ENCODE measurements around the gene MSI2.

The MSI2 gene

DNA sequence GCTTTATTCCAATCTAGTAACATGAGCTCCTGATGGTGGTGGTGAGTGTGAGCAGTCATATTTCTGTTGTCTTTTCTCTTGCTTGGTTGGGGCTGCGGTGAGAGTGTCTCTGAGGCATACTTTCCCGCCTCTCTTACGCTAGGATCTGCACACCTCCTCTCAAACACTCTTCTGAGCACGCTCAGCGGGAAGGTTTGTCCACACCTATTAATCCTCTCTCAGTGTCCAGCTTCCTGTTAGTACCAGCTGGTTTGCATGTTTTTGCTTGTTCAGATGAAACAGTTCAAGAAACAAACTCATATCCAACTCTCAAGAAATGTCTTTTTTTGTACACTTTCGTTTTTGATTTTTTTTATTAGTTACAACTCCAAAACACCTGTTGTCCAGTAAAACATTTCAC, 399.2 kb downstream of the MSI2 start:
- DNase-seq = no peak

DNA sequence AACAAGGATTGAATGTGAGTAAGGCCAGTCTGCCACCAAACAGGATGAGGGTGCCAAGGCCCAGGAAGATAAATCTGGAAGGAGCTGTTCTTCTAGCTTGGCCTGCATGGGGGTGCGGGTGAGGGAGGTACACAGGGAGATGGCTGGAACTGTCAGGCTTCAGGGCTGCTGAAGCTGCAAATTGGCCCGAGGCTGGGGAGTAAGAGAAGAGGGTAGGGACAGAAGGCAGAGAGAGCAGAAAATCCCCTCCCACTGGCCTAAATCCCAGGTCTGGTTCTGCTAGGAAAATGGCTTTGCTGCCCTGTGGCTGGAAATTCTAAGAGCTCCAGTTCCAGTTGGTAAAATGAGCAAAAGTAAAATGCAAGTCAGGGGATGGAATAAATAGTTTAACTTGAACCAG, 400.9 kb downstream of the MSI2 start:
- no peak for DNase-seq

DNA sequence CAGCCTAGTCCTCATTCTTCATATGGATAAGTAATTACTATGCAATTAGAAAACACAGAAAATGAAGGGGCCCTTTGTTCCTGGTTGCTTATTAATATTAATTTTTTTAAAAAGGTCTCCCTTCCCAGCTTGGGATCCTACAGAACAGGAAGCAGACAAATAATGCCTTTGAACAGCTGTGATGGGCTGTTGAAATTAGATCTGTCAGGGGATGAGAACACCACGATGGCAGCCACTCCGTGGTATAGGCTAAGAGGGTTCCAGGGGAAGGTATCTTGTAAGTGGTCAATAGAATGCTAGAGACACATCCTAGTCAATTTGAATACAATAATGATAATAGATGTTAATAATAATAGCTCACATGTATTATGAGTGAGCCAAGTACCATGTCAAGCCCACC, 405.7 kb downstream of the MSI2 start:
- DNase-seq = peak; percentile 81

DNA sequence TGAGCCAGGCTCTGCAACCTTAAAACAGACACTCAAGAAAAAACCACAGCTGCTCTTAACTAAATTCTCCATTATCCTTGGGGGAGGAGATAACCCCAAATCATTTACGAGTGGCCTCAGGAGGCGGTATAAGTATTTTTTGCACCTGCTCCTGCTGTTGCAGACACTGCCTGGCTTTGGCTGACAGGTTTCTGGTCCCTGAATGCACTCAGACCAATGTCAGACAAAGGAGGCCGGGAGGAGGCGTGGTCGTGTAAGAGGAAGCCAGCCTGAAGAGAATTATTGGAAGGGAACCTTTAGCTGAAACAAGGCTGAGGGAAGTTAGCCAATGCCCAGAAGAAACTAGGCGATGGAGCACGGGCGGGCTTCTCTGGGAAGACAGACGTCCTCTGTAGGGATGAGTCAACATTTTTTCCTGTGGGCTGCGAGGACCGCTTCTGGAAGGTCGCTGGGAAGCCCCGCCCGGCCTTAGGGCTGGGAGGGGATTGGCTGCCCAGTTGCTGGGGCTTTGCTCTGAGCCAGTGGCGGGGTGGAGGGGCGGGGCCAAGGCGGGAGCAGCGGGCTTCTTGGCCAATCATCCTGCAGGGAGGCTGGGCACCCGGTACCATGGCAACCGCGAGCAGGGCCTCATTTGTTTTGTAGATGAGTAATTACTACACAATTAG, 406.5 kb downstream of the MSI2 start:
- DNase-seq = peak; percentile 99

DNA sequence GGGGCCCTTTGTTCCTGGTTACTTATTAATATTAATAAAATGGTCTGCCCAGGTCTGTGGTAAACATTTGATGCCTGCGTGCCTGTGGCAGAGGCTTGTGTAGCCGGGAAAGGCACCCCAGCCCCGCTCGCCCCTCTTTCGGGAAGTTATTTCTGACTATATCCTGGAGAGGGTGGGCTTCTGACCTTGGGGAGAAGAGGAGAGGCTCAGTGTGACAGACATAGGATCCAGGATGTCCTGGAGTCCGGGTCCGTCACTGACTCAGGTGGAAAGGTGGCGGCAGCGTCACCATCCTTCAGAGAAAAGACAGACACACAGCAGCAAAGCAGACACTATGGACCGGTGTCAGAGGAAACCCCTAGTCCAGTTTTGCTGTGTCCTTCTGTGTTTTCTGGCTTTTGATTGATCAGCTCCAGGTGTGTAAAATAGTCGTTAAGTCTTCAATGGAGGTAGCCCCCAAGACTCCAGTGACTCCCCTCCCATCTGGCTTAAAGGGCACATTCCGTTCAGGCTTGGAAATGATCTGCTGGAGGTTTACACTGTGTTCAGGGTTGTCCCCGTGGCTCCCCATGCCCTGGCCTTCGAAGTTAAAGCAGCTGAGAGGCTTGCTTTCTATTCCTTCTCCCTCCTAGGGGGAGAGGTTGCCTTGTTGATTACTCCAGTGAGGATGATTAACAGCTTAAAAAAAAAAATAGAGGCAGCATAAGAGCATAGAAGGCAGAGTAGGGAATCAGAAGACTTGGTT, 407.2 kb downstream of the MSI2 start:
- no peak for DNase-seq

DNA sequence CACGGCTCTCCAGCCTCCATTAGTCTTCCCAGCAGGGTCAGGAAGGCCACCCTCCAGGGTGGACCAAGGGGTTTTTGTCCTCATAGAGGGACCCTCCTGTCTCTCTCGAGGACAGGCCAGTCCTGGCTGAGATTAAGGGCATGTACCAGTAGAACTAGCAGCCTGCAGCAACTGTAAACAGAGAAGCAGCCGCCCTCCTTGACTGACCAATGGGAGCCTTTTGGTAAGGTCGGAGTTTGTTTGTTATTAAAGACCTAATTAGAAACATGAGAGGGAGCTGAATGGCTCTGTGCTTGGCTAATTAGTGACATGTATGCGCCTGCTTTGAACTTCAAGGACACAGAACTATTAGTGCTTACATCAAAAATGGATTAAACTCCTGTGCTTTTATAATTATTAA, 408.8 kb downstream of the MSI2 start:
- DNase-seq = peak; percentile 38

DNA sequence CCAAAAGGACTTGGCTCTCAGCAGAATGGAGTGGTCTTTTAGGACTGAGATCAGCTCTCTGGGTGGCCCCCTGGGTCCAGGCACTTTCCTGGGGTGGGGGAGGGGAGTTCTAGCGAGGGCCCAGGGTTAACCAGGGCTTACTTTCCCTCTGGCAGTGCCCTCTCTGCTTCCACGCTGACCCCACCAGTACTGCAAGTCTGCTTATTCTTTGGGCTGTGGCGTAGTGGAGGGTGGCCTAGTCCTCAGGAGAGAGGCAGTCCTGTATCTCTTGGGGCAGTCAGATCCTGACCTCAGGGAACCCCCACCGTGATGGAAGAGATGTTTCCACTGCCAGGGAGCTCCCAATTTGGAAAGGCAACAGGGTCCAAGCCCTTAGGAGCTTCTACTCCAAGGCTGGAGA, 409.4 kb downstream of the MSI2 start:
- DNase-seq = no peak

DNA sequence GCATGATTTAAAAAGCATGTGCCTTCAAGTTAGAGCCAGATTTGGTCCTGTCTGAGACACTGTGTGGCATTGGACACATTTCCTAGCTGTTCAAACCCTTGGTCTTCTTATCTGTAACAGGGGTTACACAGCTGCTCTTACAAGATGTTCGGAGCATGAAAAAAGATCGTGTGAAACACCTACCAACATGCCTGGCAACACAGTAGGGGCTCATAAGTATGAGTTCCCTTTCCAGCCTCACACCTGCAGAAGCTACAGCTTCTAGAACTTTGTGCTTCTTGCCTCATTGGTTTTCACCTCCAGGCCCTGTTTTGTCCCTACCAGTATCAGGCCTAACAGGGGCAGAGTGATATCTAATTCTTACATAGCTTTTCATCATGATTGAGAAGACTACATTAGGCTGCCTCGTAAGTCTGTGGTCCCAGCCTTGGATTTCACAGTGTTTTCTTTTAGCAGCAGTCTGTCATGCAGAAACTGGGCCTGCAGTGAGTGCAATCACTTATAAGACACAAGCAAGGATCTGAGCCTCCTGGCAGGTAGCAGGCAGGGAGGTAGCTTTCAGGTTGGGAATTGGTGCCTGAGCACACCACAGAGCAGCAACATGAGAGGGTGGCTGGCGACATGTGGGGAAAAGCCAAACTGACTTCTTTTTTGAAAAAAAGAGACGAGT, 410.0 kb downstream of the MSI2 start:
- DNase-seq = no peak

DNA sequence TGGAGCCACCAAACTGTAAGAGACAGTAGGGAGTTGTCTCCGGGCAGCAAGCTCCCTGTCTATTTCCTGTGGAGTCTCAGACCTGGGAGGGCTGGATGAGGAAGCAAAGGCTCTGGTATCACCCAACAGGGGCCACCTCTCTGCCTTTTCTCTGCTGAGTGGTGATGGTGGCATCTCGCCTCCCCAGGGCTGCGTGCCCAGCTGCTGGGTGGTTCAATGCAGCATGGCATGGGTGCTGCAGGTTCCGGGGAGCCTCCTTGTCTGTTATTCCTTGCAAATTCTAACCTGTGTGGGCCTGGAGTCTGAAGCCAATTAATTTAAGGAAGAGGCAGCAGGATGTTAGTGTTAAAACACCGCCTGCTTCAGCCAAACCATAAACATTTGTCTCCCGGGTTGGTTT, 410.6 kb downstream of the MSI2 start:
- no peak for DNase-seq

DNA sequence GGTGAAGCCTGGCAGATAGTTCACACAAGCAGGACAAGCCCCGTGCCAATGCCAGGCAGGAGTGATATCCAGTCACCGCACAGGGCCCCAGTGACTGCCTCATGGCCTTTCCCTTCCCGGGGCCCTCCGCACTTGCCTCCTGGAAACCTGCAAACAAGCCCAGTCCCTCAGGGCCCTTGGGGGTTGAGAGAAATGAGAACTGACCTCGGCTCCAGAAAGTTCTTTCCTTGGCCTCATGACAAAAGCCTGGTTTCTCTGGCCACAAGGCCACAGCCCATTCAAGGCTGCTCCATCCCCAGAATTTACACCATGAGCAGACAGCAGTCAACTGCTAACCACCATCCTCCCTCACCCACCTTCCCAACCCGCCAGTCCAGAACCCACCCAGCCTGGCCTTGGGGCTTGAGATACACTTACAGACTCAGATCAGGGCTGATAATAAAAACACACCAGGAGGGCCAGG, 411.2 kb downstream of the MSI2 start:
- no peak for DNase-seq

DNA sequence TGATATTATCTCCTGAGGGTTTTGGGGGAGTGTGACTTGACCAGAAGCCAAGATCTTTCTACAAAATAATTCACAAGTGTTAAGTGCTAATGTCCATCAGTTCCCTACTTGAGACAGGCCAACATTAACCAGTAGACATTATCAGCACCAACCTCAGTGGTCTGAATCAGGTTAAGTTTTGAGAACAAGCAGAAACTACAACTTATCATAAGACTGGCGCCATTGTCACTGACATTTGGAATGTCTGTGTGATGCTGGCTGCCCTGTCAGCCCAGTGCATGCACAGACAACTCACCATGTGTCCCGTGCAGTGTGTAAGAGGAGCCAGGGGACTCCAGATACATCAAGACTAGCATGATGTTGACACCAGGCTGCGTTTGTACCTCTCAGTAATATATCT, 412.0 kb downstream of the MSI2 start:
- DNase-seq = no peak

DNA sequence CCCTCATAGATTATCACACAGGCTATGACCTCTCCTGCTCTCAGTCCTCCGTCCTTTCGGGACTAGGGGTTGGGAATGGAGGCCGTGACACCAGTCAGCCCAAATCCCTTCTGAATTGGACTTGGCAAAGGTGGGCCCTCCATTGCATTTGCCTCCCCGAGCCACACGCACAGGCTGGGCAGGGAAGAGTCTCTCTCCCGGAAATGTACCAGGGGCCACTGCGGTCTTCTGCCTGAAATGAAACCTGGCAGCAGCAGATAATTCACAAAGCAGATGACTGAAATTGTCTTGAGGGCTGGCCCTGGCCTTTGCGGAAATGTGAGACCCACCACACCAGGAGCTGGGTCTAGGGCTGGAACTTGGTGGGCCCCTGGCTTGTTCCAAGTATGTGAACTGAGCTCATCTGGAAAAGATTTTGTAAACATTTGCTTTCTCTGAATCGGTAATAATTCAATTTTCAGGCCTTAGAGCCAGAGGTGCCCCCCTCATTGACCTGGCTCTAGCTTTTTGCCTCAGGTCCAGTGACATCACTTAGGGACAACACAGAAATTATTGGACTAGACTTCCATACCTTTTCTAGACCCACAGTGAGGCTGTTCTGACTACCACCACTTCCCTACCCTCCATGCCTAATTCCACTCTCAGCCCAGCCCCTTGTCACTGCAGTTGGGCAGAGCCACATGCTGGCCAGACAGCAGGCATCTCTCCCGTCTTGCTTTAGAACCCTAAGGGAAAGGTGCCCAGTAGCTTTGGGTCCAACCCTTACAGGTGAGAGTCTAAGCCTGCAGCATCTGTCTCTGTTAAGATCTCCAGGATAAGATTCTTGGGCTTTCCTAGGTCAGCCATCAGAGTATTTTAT, 413.6 kb downstream of the MSI2 start:
- DNase-seq = no peak

DNA sequence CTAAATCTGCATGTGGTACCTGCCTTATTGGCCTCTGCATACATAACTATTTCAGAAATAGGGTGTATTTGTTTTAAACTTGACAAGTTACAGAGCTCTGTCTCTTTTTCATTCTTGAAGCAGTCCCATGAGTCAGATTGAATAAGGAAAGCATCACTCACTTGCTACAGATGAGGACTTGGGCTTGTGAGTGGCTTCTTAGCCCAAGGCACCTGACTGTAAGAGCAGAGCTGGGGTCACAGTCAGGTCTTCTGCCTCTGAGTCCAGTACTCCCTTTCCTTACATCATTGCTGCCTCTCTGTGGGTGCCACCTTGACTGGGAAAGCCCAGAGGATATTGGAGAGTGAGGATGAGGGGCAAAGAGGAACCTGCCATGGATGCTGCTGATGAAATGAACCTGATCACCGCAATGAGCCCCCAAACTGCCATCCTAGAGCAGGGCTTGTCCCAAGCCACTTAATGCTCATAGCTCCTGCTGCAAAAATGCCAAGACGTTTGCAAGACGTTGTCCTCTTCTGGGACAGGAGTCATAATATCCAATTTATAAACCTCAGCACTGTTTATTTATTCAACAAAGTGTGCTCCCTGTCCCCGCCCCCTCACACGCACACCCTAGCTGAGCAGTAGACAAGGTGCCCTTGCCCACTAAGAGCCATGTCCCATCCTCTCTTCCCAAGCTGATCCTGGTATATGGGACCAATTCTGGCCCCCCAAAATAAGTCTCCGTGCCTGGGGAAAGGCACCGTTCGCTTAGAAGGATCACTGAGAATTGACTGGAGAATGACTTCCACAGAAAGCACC, 414.6 kb downstream of the MSI2 start:
- no peak for DNase-seq

DNA sequence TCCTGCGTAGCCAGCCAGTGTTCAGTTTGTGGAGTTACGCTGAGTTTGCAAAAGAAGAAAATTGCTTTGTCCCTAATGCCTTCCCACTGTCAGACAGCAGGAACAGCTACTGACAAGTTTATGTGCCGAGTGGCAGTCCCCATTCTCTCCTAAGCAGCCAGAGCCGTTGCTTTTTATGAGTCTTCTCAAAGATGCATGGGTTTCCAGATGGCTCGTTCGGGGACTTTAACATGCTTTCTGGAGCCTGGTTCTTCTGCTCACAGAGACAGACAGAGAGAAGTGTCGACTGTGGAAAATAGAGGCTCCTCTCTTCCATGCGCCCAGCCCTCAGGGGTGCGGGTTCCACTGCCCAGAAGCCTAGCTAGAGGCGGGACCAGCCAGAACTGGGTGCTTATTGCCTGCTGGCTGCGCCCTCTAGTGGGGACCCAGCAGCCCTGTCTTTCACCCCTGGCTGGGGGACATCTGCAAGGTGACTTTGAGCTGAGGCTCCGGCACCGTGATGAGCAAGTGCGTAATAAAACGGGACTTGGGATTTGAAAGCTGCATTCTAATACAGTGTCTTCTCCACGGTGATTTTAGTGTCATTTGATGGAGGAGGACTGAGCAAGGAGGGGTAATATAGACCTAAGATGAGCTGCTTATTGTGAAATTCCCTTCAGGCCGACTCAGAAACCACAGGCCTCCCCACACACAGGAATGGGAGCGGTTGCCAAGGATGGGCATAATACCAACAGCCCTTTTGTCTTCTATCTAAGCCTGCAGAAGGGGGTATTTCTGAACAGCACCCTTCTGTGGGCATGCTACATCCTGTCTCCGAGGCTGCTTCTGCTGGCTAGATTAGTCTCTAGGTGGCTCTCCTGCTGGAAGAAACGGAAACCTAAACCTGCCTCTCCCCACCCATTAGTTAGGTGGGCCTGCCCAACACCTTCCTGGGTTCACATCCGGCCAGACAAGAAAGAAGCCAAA, 415.6 kb downstream of the MSI2 start:
- DNase-seq = peak; percentile 65

DNA sequence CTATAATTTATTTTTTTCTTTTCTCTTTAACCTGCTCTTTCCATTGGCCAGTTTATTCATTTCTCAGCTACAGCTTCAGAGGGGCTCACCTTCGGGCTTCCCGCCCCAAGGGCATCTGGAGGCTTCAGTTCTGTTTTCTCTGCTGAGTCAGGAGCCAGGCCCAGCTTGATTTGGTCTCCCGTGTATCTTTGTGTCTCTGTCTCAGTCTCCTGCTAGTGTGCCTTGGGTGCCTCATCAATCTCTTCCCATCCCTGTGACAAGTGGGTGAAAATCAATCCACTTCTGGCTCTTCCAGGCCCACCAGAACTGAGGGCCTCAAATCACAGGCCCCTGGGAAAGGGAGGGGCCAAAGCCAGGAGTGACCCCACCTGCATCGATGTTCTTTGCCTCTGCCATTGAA, 416.6 kb downstream of the MSI2 start:
- DNase-seq = no peak

DNA sequence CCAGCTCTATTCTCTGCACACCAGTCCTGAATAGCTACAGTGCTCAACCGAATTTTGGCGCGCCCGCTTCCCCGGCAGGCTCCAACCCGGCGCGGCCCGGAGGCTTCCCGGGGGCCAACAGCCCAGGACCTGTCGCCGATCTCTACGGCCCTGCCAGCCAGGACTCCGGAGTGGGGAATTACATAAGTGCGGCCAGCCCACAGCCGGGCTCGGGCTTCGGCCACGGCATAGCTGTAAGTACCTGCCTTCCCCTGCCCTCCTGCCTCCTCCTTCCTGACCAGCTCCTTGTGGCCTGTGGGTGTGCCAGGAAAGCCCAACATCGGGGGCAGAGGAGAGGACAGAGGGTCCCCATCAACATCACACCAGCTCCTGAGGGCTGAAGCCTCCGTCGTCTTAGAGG, 418.6 kb downstream of the MSI2 start:
- DNase-seq = no peak

DNA sequence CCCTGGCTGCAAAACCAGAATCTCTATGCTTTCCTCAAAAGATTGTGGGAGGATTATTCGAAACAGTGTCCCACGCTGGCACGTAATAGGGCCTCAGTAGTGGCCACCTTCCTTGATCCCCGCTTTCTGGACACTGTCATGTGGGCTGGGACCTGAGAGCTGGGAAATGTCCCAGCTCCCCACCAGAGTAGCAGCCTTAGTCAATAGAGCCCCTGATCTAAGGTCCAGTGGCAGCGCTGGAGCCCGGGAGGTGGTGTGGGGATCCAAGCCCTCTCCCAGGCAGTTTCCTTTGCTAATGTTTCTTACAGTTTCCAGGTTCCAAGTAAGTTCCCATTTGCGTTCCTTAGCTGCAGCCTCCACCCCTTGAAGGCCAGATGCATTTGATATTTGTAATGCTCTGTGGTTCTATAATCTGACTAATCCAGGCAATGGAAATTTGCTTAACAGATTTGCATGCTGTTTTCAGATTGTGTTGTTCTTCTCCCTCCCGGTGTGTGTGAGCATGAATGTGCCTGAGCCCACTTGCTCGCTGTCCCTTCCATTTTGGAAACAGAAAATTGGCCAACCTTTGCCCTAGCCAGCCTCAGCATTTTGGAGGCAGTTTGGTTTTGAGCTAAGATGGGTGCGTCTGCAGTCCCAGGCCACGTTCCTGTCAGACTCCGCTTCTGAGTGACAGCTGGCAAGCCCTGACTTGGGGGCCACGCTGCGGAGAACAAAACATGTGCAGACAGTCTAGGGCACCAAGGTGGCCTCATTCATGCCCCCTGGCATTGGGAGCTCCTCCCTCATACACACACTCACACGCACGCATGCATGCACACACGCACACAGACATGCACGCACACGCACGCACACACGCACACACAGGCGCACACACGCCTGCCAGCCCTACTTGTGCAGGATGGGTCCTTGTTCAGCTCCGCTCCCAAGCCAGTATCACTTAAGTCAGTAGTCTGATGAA, 419.4 kb downstream of the MSI2 start:
- no peak for DNase-seq

DNA sequence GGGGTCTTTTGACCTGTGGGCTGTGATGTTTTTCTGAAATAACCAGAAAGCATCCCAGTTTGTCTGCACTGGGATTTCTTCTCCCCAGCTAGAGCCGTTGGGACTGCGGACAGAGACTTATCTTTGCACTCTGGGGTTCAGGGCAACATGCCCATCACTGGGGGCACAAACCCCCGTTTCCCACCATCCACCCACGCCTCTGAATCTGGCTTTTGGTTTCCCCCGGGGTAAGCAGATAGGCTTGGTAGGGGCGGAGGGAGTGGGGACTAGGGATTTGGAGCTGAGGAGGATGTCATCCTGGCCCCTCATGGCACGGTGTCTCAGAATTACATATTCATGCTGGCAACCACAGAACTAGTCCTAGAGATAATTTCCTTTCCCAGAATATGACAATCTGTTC, 420.2 kb downstream of the MSI2 start:
- no peak for DNase-seq

DNA sequence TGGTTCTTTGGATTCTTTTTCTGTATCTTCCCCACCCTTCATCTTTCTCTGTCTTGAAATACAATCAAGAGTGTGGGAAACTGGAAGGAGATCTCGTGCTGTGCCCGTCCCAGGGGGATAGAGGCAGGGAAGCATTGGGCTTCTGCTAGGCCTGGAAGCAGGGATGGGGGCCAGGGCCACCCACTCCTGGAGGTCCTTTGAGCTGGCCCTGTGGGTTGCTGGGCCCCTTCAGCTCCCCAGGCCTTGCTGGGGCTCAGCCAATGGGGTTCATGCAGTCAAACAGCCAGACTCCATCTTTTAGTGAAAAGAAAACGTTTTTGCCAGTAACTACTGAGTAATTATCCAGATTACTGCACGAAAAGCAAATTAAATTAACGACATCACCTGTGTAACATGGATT, 421.0 kb downstream of the MSI2 start:
- no peak for DNase-seq

DNA sequence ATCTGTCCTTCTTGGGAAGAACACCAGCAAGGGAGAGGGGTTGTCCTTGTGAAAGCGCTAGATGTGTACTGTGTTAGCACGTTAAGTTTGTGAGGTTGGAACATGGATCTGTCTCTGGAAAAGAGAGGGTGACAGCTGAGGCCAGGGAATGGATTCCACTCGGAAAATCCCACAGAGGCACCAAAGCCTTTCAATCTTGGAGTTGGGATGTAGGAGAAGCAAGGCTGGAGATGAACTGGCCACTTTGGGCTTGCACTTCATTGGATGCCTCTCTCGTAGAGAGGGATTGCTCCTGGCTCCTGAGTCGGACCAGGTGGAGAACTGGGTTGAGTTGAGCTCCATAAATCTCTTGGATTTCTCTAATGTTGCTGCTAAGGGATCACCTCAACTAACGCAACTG, 421.5 kb downstream of the MSI2 start:
- no peak for DNase-seq
